ENCODE measurements around the gene CCDC93.

The CCDC93 gene

GRCh38 chr2:118048401-118048800 lies 34.5 kb upstream of the CCDC93 start:
- no peak for TF ChIP-seq POLR2A (IDR thresholded peaks at IDR 0.05; ENCODE audit: extremely low read depth, insufficient read length)
- TF ChIP-seq CTCF (IDR thresholded peaks at IDR 0.05; ENCODE audit: low read depth, low read length): no peak
- no peak for TF ChIP-seq MYC (IDR thresholded peaks at IDR 0.05; ENCODE audit: low read depth, low read length)
- DNase-seq (ENCODE audit: low read depth): no peak
- no peak overlapping the region for H3K4me3 ChIP-seq (ENCODE audit: low read depth, low read length)

- no peak for DNase-seq (ENCODE audit: low read depth)
- no peak overlapping the region for H3K4me3 ChIP-seq (ENCODE audit: low read depth, low read length)
- TF ChIP-seq MYC (IDR thresholded peaks at IDR 0.05; ENCODE audit: low read depth, low read length) (no peak), CTCF (IDR thresholded peaks at IDR 0.05; ENCODE audit: low read depth, low read length) (no peak), MAX (IDR thresholded peaks at IDR 0.05; ENCODE audit: low read depth, low read length) (no peak)
Measured at GRCh38 chr2:118047380-118047826, 33.5 kb upstream of the CCDC93 start.

GRCh38 chr2:118046634-118047210 lies 32.9 kb upstream of the CCDC93 start:
- peak; percentile 52 for DNase-seq (ENCODE audit: low read depth)
- no peak overlapping the region for H3K4me3 ChIP-seq (ENCODE audit: low read depth, low read length)
- TF ChIP-seq MAX (IDR thresholded peaks at IDR 0.05; ENCODE audit: low read depth, low read length) (no peak), CTCF (IDR thresholded peaks at IDR 0.05; ENCODE audit: low read depth, low read length) (peak; percentile 54)

GRCh38 chr2:118045286-118045685 lies 31.4 kb upstream of the CCDC93 start:
- TF ChIP-seq POLR2A (IDR thresholded peaks at IDR 0.05; ENCODE audit: extremely low read depth, insufficient read length) (no peak), CTCF (IDR thresholded peaks at IDR 0.05; ENCODE audit: low read depth, low read length) (no peak), MYC (IDR thresholded peaks at IDR 0.05; ENCODE audit: low read depth, low read length) (no peak), MAX (IDR thresholded peaks at IDR 0.05; ENCODE audit: low read depth, low read length) (no peak)
- no peak overlapping the region for H3K4me3 ChIP-seq (ENCODE audit: low read depth, low read length)
- no peak for DNase-seq (ENCODE audit: low read depth)

GRCh38 chr2:118044854-118045253 lies 31.0 kb upstream of the CCDC93 start:
- TF ChIP-seq POLR2A (IDR thresholded peaks at IDR 0.05; ENCODE audit: extremely low read depth, insufficient read length) (no peak), MYC (IDR thresholded peaks at IDR 0.05; ENCODE audit: low read depth, low read length) (no peak), CTCF (IDR thresholded peaks at IDR 0.05; ENCODE audit: low read depth, low read length) (no peak), MAX (IDR thresholded peaks at IDR 0.05; ENCODE audit: low read depth, low read length) (no peak)
- no peak for DNase-seq (ENCODE audit: low read depth)
- no peak overlapping the region for H3K4me3 ChIP-seq (ENCODE audit: low read depth, low read length)

GRCh38 chr2:118044103-118044716 lies 30.3 kb upstream of the CCDC93 start:
- TF ChIP-seq CTCF (IDR thresholded peaks at IDR 0.05; ENCODE audit: low read depth, low read length) (no peak), MYC (IDR thresholded peaks at IDR 0.05; ENCODE audit: low read depth, low read length) (no peak), POLR2A (IDR thresholded peaks at IDR 0.05; ENCODE audit: extremely low read depth, insufficient read length) (no peak), MAX (IDR thresholded peaks at IDR 0.05; ENCODE audit: low read depth, low read length) (no peak)
- no peak for DNase-seq (ENCODE audit: low read depth)
- no peak overlapping the region for H3K4me3 ChIP-seq (ENCODE audit: low read depth, low read length)
